SIG-M5 treated with dmso at 0.1 percent for 504 hours (cell line): Measurements from ENCODE around the gene TPI1.
"Not testable (repeated sequence)": the region's sequence is repeated elsewhere in the genome, so short reads cannot be mapped to it uniquely, and the experiment has no call there.

Experiments
- DNase-seq: peaks from one replicate; lab custom pipeline; 2025; ENCODE audit not compliant: unreplicated experiment; lab: John Stamatoyannopoulos, UW

Gene TPI1

DNA sequence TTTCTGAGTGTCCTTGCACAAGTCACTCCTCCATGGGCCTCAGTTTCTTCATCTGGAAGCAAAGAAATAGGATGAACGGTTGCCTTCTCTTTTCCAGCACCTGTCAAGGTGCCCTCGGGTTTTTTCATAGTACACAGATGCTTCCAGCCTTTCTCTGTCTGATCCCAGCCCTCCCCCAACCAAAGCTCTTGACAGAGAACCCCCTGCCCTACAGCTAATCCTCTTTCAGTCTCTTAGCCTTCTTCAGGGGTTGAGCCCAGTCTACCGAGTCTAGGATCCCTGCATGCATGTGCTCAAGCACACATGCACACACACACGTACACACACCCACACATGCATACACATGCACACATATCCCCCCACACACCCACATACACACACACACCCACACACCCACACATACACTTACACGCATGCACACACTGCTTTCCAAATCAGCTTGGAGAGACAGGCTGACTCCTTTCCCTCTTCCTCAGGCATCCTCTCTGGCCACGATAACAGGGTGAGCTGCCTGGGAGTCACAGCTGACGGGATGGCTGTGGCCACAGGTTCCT, 20.9 kb upstream of the TPI1 start:
- no peak for DNase-seq

DNA sequence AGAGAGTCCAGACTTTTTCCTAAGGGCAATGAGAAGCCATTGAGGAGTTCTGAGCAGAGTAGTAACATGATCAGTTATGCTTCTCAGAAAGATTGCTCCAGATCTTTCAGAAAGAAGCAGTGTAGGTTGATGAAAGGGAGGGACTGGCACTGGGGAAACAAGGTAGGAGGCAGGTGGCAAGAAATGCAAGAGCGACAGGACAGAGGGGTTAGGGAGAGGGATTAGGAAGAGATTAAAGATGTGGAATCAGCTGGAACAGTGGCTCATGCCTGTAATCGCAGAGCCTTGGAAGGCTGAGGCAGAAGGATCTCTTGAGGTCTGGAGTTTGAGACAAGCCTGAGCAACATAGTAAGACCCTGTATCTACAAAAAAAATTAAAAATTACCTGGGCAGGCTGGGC, 19.7 kb upstream of the TPI1 start:
- no peak for DNase-seq

DNA sequence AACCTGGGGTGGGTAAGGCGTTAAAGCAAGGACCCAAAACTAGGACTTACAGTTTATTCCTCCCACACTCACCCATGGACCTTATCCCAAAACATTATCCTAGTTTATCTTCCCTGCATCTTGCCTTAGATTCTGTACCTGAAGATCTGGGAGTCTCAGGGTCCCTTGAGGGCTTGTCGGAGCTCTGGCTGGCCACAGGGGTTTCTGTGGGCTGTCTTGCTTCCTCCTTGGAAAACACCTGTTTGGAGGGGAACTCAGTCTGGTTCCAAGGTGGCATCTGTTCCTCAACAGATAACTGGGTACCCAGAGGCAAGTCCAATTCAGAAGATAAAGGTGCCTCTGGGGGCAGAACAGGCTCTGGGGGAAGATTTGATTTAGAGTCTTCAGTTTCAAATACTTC, 17.9 kb upstream of the TPI1 start:
- no peak for DNase-seq

DNA sequence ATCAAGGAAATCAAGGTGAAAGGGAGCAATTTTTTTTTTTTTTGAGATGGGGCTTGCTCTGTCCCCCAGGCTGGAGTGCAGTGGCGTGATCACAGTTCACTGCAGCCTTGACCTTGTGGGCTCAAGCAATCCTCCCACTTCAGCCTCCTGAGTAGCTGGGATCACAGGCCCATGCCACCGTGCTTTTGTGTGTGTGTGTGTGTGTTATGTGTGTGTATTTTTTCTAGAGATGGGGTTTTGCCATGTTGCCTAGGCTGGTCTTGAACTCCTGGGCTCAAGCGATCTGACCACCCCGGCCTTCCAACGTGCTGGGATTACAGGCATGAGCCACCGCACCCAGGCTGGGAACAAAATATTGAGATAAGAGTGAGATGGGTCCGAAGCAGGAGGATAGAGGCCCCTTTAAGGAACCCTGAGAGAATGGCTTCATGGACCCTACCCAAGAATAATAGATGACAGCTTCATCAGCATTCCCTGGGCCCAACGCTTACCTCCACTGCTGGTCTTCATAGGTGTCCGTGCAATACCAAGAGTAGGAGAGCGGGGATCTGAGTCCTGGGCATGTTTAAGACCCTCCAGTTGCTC, 17.3 kb upstream of the TPI1 start:
- no peak for DNase-seq

DNA sequence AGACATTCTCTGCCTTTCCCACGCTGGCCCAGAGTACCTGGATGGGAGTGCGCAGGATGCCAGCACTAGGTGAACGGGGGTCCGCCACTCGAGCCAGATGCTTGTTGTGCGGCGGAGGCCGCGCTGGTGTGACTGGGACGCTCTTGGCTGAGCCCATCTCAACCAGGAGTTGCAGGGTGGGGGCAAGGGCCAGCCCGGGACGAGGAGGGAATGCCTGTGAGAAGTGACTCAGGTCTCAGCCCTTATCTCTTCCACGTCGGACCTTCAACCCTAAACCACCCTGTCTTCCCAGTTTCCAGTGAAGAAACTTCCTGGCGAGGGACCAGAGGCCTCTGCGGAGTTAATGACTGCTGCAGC, 16.6 kb upstream of the TPI1 start:
- no peak for DNase-seq

DNA sequence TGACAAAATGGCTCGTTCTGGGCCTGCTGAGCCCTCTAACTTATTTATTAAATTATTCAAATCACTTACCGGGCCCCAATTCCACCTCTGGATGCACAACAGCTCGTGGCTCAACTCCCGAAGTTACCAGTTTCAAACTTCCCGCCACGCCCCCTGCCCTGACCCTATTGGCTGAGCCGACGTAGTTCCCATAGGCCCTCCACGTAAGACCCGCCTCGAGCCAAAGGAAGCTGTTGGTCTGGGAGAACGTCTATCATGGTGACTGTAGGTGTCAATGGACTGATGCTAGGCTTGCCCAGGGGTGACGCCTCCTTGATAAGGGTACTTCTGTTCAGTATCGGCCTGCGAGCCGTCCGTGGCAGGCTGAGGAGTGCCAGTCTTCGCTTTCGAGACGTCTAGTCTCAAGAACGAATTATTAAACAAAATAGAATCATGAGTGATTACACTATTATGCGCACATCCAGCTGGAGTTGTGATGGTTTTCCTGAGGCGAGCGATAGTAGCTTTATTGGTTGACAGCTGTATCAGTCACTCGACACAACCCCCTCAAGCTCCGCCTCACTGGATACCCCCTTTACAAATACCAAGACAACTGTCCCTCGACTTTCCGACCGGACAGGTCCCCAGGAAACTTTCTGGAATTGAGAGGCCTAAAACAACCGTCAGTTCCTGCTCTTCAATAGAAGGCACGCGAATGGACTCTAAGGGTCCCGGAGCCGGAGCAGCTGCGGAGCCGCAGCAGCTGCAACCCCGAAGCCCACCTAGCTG, 16.0 kb upstream of the TPI1 start, which contains the start of gene CDCA3:
Gene CDCA3, minus strand, starts transcription at position 134 of the 768 bp plus-strand sequence. CDS start 334 bp downstream, outside the sequence.
- peak; percentile 100 for DNase-seq

DNA sequence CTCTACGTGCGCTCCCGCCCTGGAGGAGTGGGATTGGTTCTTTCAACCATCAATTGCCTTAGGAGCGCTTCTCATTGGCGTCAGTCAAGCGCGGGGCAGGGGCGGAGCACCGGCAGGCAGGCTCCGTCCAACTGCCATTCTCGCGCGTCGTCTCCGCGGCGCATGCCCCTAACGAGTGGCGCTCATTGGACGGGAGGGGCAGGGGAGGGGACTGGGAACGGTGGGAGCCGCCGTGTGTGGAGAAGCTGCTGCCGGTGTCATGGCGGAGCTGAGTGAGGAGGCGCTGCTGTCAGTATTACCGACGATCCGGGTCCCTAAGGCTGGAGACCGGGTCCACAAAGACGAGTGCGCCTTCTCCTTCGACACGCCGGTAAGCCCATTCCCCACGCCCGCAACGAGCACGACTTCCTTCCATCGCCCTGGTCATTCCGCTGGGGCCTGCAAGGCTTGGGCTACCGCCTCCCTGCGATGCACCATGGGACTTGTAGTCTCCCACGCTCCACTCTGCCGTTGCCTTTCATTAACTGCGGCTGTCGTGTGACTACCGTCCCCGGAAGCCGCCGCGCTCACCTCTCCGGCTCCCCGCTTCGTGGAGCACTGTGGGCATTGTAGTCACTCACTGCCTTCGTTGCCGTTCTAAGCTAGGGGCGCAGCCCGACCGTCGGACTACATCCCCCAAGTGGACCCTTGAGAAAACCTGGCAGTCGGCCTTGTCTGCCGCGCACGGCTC, 15.2 kb upstream of the TPI1 start, which contains the start of gene USP5:
Gene USP5, plus strand, starts transcription at position 230 of the 730 bp plus-strand sequence. Its CDS starts 30 bp downstream, at position 260.
- peak; percentile 100 for DNase-seq

DNA sequence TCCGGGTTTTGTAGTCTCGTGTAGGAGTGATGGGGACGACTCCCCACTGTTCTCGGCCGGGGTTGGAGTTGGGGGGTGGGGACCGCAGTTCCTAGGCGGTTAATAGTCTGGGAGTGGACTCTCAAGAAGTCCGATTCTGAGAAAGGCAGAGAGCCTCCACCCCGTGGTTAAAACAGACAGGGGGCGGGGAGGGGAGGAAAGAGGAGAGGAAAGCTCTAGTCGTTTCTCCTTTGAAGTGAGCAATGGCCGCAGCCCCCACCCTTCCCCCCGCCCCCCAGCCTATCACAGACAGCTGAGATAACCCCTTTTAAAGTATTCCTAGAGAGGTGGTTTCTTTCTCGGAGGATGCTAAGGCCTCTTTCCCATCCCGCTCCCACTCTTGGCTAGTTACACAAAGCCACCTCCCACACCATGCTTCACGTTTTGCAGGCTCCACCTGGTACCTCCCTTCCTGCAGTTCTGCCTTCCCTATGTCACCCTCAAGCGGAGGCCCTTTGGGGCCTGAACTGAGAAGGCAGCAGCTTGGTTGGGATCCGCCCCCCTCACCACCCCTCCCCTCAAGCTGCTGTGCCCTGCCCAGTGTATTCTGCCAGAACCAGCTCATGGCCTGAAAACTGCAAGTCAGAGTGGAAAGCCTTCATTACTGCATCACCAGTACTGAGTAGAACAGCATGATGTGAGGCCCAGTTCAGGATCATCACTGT, 14.5 kb upstream of the TPI1 start:
- DNase-seq: peak; percentile 54

DNA sequence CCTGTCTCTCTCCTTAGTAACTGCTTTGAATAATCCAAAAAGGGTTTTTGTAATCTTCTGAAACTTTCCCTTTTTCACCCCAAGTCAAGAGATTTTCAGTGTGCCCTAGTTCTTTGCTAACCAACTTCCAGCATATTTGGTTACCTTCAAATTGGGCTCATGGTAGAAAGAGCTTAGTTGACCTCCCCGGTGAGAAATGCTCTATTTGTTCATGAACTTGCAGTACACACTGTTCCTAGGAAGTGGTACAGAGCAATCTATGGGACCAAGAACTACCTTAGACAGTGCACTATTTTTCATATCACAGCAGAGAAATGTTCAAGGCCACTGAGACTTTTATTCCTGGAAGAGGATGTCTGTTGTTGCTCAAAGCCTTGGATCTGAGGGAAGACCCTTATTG, 13.7 kb upstream of the TPI1 start:
- no peak for DNase-seq

DNA sequence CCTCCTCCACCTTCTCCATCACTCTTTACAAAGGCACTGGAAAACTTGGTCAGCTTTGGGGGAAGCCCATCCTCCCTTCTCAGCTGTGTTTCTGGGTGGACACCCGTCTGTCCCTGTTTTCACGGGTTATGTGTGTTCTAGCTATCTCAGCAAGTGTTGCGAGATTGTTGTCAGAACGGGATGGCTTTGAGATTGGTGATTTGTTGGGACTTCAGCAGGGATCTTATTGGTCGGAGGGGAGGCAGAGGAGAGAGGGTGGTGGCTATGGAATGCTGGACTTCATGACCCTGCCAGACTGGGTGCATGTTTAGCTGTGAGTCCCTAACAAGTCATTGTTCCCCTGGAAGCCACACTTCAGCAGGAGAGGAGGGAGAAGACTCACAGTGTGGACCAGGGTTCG, 13.3 kb upstream of the TPI1 start:
- DNase-seq: no peak

DNA sequence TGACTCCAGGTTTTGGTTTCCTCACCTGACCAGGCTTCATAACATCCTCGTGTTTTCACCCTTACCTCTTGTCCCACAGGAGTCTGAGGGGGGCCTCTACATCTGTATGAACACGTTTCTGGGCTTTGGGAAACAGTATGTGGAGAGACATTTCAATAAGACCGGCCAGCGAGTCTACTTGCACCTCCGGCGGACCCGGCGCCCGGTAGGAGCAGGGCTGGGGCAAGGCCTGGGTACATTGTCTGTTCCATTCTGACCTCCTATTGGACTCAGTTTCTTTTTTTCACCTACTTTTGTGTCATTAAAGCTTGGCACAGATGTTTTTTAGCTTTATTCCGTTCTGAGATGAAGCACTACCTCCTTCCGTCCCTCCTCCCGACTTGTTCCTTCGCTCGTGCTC, 12.0 kb upstream of the TPI1 start:
- DNase-seq: no peak

DNA sequence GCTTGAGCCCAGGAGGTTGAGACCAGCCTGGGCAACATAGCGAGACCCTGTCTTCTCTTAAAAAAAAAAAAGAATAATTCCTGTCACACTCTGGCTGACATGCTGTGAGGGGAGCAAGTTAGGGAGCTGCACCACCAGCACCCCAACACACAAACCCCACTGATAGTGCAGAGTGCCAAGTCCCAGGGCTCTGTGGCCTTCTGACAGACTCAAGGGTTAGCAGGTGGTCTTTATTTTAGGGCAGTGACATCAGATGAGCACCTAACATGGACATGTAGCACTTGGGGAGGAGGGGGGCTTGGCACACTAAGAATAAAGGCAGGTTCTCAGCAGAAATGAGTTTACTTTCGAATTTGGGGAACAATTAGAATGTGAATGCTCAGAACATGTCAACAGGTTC, 8.5 kb upstream of the TPI1 start:
- no peak for DNase-seq

DNA sequence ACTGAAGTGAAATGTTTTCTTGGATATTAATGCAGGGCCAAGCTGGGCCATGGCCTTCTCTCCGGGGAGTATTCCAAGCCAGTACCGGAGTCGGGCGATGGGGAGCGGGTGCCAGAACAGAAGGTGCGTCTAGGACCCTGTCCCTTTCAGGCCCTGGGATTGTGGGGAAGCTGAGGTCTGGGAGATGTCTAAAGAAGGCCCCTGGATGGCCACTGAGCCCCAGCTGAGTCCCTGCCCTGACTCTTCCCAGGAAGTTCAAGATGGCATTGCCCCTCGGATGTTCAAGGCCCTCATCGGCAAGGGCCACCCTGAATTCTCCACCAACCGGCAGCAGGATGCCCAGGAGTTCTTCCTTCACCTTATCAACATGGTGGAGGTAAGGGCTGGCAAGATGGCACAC, 7.2 kb upstream of the TPI1 start:
- no peak for DNase-seq

DNA sequence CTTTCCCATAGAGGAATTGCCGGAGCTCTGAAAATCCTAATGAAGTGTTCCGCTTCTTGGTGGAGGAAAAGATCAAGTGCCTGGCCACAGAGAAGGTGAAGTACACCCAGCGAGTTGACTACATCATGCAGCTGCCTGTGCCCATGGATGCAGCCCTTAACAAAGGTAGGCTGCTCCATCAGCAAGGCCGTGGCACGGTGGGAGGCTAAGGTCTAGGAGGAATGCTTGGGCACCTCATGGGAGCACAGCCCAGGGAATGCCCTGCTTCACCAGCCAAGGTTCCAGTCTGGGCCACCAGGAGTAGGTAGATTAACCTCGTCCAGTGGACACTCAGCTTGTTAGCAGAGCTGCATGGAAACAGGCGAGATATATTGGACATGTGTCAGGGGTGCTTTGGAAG, 6.4 kb upstream of the TPI1 start:
- DNase-seq: no peak

DNA sequence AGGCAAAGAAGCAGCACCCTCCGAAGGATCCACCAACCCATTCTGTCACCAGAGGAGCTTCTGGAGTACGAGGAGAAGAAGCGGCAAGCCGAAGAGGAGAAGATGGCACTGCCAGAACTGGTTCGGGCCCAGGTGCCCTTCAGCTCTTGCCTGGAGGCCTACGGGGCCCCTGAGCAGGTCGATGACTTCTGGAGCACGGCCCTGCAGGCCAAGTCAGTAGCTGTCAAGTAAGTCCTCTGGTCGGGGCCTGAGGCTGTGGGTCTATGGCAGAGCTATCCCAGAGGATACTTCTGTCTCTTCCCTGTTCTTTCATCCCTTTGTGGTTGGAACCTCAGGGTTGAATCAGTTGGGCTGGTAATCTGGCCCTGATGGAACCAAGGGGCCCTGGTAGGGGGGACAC, 5.9 kb upstream of the TPI1 start:
- DNase-seq: no peak

DNA sequence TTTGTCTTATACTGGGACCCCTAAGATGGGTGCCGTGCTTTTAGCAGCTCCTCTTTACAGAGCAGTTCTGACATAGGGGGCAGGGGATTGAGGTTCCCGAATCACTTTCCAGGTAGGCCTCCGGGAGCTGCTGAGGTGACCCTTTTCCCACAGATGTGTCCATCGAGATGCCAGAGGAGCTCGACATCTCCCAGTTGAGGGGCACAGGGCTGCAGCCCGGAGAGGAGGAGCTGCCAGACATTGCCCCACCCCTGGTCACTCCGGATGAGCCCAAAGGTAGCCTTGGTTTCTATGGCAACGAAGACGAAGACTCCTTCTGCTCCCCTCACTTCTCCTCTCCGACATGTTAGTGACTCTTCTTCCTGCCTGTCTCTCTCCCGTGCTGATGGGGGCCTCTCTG, 4.3 kb upstream of the TPI1 start:
- DNase-seq: no peak

DNA sequence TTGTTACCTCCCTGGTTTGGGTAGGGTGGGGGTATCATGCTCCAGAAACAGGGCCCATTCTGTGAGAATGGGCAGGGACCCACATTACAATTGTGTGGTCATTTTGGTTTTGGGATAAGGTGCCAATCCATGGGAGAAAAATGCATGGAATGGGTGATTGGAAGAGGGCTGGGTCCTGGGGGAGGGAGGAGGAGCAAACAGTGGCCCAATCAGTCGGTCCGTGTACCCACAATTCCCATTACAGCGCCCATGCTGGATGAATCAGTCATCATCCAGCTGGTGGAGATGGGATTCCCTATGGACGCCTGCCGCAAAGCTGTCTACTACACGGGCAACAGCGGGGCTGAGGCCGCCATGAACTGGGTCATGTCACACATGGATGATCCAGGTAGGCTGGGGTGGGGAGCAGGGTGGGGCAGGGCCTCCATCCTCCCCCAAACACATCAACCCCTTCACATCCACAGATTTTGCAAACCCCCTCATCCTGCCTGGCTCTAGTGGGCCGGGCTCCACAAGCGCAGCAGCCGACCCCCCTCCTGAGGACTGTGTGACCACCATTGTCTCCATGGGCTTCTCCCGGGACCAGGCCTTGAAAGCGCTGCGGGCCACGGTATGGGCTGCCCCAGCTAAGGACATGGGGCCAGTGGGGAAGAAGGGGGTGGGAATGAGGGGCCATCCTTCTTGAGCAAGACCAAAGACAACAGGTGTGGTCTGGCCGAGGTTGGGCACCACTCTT, 3.6 kb upstream of the TPI1 start:
- DNase-seq: no peak

DNA sequence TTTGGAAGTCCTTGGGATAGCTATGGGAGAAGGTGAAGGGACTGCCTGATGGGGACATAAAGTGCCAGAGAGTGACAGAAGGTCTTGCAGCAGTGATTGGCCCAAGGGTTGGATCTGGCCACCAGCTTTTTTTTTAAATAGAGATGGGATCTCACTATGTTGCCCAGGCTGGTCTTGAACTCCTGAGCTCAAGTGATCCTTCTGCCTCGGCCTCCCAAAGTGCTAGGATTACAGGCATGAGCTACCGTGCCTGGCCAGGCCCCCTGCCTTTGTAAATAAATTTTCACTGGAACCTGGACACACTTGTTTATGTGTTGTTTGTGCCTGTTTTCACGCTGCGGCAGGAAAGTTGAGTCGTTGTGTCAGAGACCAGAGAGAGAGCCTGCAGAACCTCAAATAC, 2.0 kb upstream of the TPI1 start:
- not testable (repeated sequence) for DNase-seq

DNA sequence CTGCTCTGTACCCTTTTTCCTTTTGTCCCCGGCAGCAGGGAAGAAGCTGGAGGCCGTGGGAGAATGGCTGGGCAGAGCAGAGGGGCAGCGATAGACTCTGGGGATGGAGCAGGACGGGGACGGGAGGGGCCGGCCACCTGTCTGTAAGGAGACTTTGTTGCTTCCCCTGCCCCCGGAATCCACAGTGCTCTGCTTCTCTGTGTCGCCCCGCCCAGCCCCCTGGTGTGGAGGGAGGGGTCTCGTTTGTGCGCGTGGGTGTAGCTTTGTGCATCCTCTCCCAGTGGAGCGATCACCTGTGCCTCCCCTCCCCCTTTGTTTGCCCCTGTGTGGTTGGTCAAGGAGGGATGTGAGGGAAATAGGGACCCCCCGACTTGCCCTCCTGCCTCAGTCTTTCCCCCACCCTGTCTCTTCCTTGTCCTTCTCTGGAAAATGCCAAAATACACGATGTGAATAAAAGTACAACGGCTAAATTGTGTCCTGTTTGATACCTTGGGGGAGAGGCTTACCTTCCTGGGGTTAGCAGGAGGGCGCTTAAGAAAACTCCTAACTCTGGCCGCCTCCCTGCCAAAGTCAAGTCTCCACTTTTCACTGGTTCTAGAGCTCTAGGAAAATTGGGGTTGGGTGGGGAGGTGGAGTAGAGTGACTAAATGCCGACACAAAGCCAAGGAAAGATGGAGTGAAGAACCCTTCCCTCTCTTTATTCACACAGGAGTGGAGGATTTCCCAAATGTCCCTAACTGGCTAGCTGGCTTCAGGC, 990 bp upstream of the TPI1 start:
- no peak for DNase-seq

DNA sequence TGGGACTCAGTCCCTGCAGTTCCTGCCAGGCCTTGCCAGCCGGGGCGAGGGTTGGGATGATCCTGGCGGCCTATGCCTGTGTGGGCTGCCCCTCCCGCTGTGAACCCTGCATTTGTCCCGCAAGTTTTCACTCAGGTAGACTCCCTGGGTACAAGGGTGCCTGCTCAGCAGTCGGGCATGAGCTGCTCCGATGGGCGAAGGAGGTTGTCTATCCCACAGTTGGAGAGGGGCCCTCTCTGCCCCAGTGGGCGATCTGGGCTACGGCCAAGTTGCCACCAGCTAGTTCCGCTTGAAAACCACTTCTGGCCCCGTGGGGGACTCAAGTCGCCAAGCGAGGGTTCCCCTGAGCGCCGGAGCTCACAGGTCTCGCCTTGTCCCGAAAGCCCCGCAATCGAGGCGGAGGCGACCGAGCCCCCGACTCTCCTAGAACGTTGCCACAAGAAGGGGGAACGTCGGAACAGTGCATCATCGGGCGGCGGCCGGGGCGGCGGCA, 365 bp upstream of the TPI1 start:
- peak; percentile 64 for DNase-seq
